ENCODE measurements around the gene LILRB3.
"Not testable (repeated sequence)": the region's sequence is repeated elsewhere in the genome, so short reads cannot be mapped to it uniquely, and the experiment has no call there.

The LILRB3 gene

GRCh38 chr19:54172471-54173358 lies 50.1 kb downstream of the LILRB3 start, which contains the start of gene TMC4:
TMC4 (minus strand) TSS chr19:54173160; CDS start chr19:54173117, 43 bp downstream.
- in situ Hi-C loops (cut with HindIII; ENCODE audit: low pct_unique_long_range_greater_than_20kb, low sequenced_read_pairs): no loop called here
- peak; percentile 80 to 91 for DNase-seq (ENCODE audit: low read depth in 1 of 2, low spot score in 1 of 2)
- TF ChIP-seq JUND (IDR thresholded peaks at IDR 0.05; ENCODE audit: low read depth): 0 out of 2 replicates have a peak, but pooled peaks have one; percentile 11

- in situ Hi-C loops (cut with HindIII; ENCODE audit: low pct_unique_long_range_greater_than_20kb, low sequenced_read_pairs); DNase-seq (ENCODE audit: low read depth in 1 of 2, low spot score in 1 of 2): not testable (repeated sequence)
Observed at GRCh38 chr19:54171736-54172431, 50.9 kb downstream of the LILRB3 start.

- in situ Hi-C loops (cut with HindIII; ENCODE audit: low pct_unique_long_range_greater_than_20kb, low sequenced_read_pairs): no loop called here
- DNase-seq (ENCODE audit: low read depth in 1 of 2, low spot score in 1 of 2): no peak
- TF ChIP-seq JUND (IDR thresholded peaks at IDR 0.05; ENCODE audit: low read depth): no peak
Observed at GRCh38 chr19:54169149-54169740, 53.6 kb downstream of the LILRB3 start.

GRCh38 chr19:54168174-54168917 lies 54.5 kb downstream of the LILRB3 start:
- no peak for TF ChIP-seq JUND (IDR thresholded peaks at IDR 0.05; ENCODE audit: low read depth)
- peak; percentile 54 to 80 for DNase-seq (ENCODE audit: low read depth in 1 of 2, low spot score in 1 of 2)
- in situ Hi-C loops (cut with HindIII; ENCODE audit: low pct_unique_long_range_greater_than_20kb, low sequenced_read_pairs): no loop called here

Data from T47D (cell line).